DND-41 (cell line): ENCODE data around the gene CPNE6.

ENCODE experiments used
- EZH2 ChIP-seq: IDR thresholded peaks from 3 replicates; pipeline ENCODE4 v1.6.1; 2012; ENCODE audit warnings: borderline replicate concordance, low read depth, mild to moderate bottlenecking, moderate library complexity, low read length, inconsistent platforms; ENCODE audit not compliant: severe bottlenecking
- TF ChIP-seq, protein P1 (sequence below): IDR thresholded peaks from 2 replicates; pipeline ENCODE4 v1.5.1; 2012; ENCODE audit warnings: borderline replicate concordance, low read length, moderate library complexity, mild to moderate bottlenecking; ENCODE audit not compliant: poor library complexity, severe bottlenecking; ENCODE audit errors: extremely low read depth

- TF ChIP-seq, protein P1, sequence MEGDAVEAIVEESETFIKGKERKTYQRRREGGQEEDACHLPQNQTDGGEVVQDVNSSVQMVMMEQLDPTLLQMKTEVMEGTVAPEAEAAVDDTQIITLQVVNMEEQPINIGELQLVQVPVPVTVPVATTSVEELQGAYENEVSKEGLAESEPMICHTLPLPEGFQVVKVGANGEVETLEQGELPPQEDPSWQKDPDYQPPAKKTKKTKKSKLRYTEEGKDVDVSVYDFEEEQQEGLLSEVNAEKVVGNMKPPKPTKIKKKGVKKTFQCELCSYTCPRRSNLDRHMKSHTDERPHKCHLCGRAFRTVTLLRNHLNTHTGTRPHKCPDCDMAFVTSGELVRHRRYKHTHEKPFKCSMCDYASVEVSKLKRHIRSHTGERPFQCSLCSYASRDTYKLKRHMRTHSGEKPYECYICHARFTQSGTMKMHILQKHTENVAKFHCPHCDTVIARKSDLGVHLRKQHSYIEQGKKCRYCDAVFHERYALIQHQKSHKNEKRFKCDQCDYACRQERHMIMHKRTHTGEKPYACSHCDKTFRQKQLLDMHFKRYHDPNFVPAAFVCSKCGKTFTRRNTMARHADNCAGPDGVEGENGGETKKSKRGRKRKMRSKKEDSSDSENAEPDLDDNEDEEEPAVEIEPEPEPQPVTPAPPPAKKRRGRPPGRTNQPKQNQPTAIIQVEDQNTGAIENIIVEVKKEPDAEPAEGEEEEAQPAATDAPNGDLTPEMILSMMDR: no peak
- TF ChIP-seq EZH2: no peak
These were observed 49.8 kb downstream of the CPNE6 start for GRCh38 chr14:24121210-24121609.
